ENCODE results near the gene RNF223.

Gene RNF223

DNA sequence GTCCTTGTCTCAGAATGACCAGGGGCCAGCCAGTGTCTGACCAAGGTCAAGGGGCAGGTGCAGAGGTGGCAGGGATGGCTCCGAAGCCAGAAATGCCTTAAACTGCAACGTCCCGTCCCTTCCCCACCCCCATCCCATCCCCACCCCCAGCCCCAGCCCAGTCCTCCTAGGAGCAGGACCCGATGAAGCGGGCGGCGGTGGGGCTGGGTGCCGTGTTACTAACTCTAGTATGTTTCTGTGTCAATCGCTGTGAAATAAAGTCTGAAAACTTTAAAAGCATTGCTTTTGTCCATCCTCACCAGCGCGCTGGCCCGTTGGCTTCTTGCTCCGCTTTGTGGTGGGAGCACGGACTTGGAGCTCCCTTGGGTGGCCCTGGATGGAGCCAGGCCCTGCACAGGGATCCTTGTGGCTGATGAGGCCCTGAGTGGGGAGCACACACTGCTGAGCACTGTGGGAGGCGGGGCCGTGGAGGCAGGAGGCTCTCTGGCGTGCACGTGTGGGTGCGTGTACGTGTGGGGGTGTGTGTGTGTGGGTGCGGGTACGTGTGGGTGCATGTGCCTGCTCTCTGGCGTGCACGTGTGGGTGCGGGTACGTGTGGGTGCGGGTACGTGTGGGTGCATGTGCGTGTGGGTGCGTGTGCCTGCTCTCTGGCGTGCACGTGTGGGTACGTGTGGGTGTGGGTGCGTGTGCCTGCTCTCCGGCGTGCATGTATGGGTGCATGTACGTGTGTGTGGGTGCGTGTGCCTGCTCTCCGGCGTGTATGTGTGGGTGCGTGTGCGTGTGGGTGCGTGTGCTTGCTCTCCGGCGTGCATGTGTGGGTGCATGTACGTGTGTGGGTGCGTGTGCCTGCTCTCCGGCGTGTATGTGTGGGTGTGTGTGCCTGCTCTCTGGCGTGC is 18.0 kb downstream of the RNF223 start:
- H3K4me1 ChIP-seq (ENCODE audit: low read depth, poor library complexity, severe bottlenecking), result peaks cover 11% of the 10 kb centered on the region
- H3K4me2 ChIP-seq, result no peak overlapping the region
- no peak overlapping the region for H3K27ac ChIP-seq
- H3K4me3 ChIP-seq (IDR thresholded peaks at IDR 0.05; ENCODE audit: insufficient read depth, low read depth, low read length), result no peak overlapping the region
- H2AFZ ChIP-seq (ENCODE audit: low read depth), result no peak overlapping the region
- TF ChIP-seq, protein P1, sequence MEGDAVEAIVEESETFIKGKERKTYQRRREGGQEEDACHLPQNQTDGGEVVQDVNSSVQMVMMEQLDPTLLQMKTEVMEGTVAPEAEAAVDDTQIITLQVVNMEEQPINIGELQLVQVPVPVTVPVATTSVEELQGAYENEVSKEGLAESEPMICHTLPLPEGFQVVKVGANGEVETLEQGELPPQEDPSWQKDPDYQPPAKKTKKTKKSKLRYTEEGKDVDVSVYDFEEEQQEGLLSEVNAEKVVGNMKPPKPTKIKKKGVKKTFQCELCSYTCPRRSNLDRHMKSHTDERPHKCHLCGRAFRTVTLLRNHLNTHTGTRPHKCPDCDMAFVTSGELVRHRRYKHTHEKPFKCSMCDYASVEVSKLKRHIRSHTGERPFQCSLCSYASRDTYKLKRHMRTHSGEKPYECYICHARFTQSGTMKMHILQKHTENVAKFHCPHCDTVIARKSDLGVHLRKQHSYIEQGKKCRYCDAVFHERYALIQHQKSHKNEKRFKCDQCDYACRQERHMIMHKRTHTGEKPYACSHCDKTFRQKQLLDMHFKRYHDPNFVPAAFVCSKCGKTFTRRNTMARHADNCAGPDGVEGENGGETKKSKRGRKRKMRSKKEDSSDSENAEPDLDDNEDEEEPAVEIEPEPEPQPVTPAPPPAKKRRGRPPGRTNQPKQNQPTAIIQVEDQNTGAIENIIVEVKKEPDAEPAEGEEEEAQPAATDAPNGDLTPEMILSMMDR (conservative IDR thresholded peaks at IDR 0.05; ENCODE audit: low read depth, low read length), result no peak
- no peaks in the 10 kb centered on the region for H3K79me2 ChIP-seq (ENCODE audit: insufficient read depth, low read depth)
- H3K27me3 ChIP-seq (ENCODE audit: insufficient read depth, low read depth), result peaks cover 85% of the 10 kb centered on the region
- no peaks in the 10 kb centered on the region for H4K20me1 ChIP-seq (ENCODE audit: insufficient read depth)
- no peak overlapping the region for H3K9ac ChIP-seq
- no peaks in the 10 kb centered on the region for H3K36me3 ChIP-seq (ENCODE audit: insufficient read depth)

DNA sequence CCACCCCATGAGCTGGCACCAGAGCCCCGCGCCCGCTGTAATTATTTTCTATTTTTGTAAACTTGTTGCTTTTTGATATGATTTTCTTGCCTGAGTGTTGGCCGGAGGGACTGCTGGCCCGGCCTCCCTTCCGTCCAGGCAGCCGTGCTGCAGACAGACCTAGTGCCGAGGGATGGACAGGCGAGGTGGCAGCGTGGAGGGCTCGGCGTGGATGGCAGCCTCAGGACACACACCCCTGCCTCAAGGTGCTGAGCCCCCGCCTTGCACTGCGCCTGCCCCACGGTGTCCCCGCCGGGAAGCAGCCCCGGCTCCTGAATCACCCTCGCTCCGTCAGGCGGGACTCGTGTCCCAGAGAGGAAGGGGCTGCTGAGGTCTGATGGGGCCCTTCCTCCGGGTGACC is 19.1 kb downstream of the RNF223 start:
- no peak overlapping the region for H3K9ac ChIP-seq
- no peak overlapping the region for H3K27ac ChIP-seq
- H2AFZ ChIP-seq (ENCODE audit: low read depth), result no peak overlapping the region
- H3K36me3 ChIP-seq (ENCODE audit: insufficient read depth), result no peaks in the 10 kb centered on the region
- H3K27me3 ChIP-seq (ENCODE audit: insufficient read depth, low read depth), result peaks cover 80% of the 10 kb centered on the region
- no peak overlapping the region for H3K4me3 ChIP-seq (IDR thresholded peaks at IDR 0.05; ENCODE audit: insufficient read depth, low read depth, low read length)
- no peaks in the 10 kb centered on the region for H3K79me2 ChIP-seq (ENCODE audit: insufficient read depth, low read depth)
- no peaks in the 10 kb centered on the region for H4K20me1 ChIP-seq (ENCODE audit: insufficient read depth)
- no peak overlapping the region for H3K4me2 ChIP-seq
- TF ChIP-seq, protein P1 (conservative IDR thresholded peaks at IDR 0.05; ENCODE audit: low read depth, low read length), result no peak
- peaks cover 7% of the 10 kb centered on the region for H3K4me1 ChIP-seq (ENCODE audit: low read depth, poor library complexity, severe bottlenecking)

DNA sequence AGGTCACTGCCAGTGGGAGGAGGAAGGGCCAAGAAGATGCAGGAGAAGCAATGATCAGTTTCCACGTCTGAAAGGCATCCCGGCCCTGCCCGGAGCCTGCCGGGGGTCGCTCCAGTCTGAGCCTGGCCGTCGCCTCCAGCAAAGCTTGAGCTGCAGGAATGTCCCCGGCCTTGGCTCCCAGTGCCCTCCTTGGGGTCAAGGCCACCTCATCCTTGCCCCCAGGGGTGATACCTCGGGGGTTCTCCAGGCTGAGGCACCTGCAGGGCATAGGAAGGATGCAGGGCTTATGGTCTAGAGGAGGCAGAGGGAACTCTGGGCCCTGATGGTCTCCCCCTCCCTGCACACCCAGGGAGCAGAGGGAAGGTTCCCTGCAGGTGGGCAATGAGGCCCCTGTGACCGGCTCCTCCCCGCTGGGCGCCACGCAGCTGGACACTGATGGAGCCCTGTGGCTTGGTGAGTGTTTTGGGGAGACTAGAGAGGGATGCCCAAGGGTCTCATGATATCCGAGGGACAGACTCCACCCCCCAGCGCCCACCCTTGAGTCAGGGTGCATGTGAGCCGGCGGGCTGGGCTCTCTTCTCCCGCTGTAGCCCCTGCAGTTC is 19.9 kb downstream of the RNF223 start:
- H3K36me3 ChIP-seq (ENCODE audit: insufficient read depth), result no peaks in the 10 kb centered on the region
- no peak overlapping the region for H3K9ac ChIP-seq
- H3K4me2 ChIP-seq, result no peak overlapping the region
- no peak overlapping the region for H3K27ac ChIP-seq
- no peaks in the 10 kb centered on the region for H3K79me2 ChIP-seq (ENCODE audit: insufficient read depth, low read depth)
- no peak overlapping the region for H2AFZ ChIP-seq (ENCODE audit: low read depth)
- H4K20me1 ChIP-seq (ENCODE audit: insufficient read depth), result no peaks in the 10 kb centered on the region
- TF ChIP-seq, protein P1 (conservative IDR thresholded peaks at IDR 0.05; ENCODE audit: low read depth, low read length), result no peak
- H3K27me3 ChIP-seq (ENCODE audit: insufficient read depth, low read depth), result peaks cover 77% of the 10 kb centered on the region
- no peak overlapping the region for H3K4me3 ChIP-seq (IDR thresholded peaks at IDR 0.05; ENCODE audit: insufficient read depth, low read depth, low read length)
- peaks cover 4% of the 10 kb centered on the region for H3K4me1 ChIP-seq (ENCODE audit: low read depth, poor library complexity, severe bottlenecking)

DNA sequence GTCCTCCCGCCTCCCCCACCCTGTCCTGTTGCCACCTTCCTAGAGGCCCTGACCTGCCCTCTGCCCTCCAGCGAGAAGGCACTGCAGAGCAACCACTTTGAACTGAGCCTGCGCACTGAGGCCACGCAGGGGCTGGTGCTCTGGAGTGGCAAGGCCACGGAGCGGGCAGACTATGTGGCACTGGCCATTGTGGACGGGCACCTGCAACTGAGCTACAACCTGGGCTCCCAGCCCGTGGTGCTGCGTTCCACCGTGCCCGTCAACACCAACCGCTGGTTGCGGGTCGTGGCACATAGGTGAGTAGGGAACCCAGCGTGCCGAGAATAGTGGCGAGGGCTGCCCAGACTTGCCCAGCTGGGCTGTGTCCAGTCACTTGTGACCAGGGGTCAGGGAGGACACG is 20.4 kb downstream of the RNF223 start:
- H4K20me1 ChIP-seq (ENCODE audit: insufficient read depth), result no peaks in the 10 kb centered on the region
- H3K4me2 ChIP-seq, result no peak overlapping the region
- no peak overlapping the region for H2AFZ ChIP-seq (ENCODE audit: low read depth)
- TF ChIP-seq, protein P1 (conservative IDR thresholded peaks at IDR 0.05; ENCODE audit: low read depth, low read length), result no peak
- H3K9ac ChIP-seq, result no peak overlapping the region
- H3K27me3 ChIP-seq (ENCODE audit: insufficient read depth, low read depth), result peaks cover 75% of the 10 kb centered on the region
- no peaks in the 10 kb centered on the region for H3K4me1 ChIP-seq (ENCODE audit: low read depth, poor library complexity, severe bottlenecking)
- no peaks in the 10 kb centered on the region for H3K79me2 ChIP-seq (ENCODE audit: insufficient read depth, low read depth)
- no peaks in the 10 kb centered on the region for H3K36me3 ChIP-seq (ENCODE audit: insufficient read depth)
- no peak overlapping the region for H3K4me3 ChIP-seq (IDR thresholded peaks at IDR 0.05; ENCODE audit: insufficient read depth, low read depth, low read length)
- no peak overlapping the region for H3K27ac ChIP-seq
